Prostate gland (tissue), 2 donors: ENCODE results near the gene LMO7. TPM values are rescaled to one million over a fixed set of nuclear protein-coding genes. Genes with fewer than 3 reads are reported as not detected.
A peak's percentile ranks its signal among the peaks of the same experiment; 100 is the strongest.

Source experiments
- DNase-seq: peaks from one replicate; pipeline ENCODE4 v3.0.0-alpha.2; 2019; ENCODE audit warnings: low spot score
- H3K27ac ChIP-seq, 2 donors: fragments of 200-600 bp; sonication (generic); 2 replicates each; pipeline ENCODE4 v1.5.1; 2017 to 2019
- H3K27me3 ChIP-seq: fragments of 200-600 bp; sonication (generic); replicated peaks from 2 replicates; pipeline ENCODE4 v1.5.1; 2019; ENCODE audit not compliant: insufficient read depth
- H3K36me3 ChIP-seq, 2 donors: fragments of 200-600 bp; sonication (generic); 1 replicate in 1 of 2; 2 replicates in 1 of 2; pipeline versions ENCODE4 v1.5.1 to v1.8.1; 2017 to 2019
- H3K4me1 ChIP-seq: fragments of 200-600 bp; sonication (generic); replicated peaks from 2 replicates; pipeline ENCODE4 v1.5.1; 2019
- H3K4me3 ChIP-seq, 2 donors: fragments of 200-600 bp; sonication (generic); 2 replicates each; pipeline ENCODE4 v1.5.1; 2017 to 2019
- H3K9me3 ChIP-seq: fragments of 200-600 bp; sonication (generic); 2 replicates; pipeline ENCODE4 v1.5.1; 2017
- CTCF ChIP-seq, 4 experiments: fragments of 200-600 bp in 2 of 4; fragments of 450-650 bp in 2 of 4; sonication (generic) in 2 of 4; IDR thresholded peaks; 1 replicate in 3 of 4; 2 replicates in 1 of 4; pipeline ENCODE4 v1.5.1; 2016 to 2019; ENCODE audit warnings: antibody characterized with exemption in 4 of 4, mild to moderate bottlenecking in 2 of 4, moderate library complexity in 2 of 4
- POLR2A ChIP-seq: fragments of 450-650 bp; IDR thresholded peaks from one replicate; pipeline ENCODE4 v1.6.1; 2016; ENCODE audit warnings: antibody characterized with exemption, mild to moderate bottlenecking
- POLR2AphosphoS5 ChIP-seq: sonication (generic); formaldehyde crosslinking; IDR thresholded peaks from one replicate; pipeline ENCODE4 v1.6.1; 2017; ENCODE audit warnings: antibody characterized with exemption
- WGBS: methylation state at CpG from one replicate; pipeline ENCODE4 v1.1.5; 2018; 5-methylcytosine and 5-hydroxymethylcytosine counted together
- intact Hi-C: fragments of 100-400 bp; cut with DNase I; formaldehyde crosslinking; loops from one replicate; pipeline ENCODE4 v1.14.2; 2022
- total RNA-seq, 2 donors: library from RNA; depleted of rRNA; stranded (reverse); fragments of >200 nt; gene quantifications; one replicate each; pipeline ENCODE4 v1.1.0, GENCODE V29; 2016

LMO7 gene
- total RNA-seq, 2 donors from 2014 or later: 87.8 to 99.9 TPM

GRCh38 chr13:75620020-75620419 lies 16.1 kb upstream of the LMO7 start:
- H3K27ac ChIP-seq: no peak overlapping the region
- H3K4me1 ChIP-seq: no peaks in the 10 kb centered on the region
- no peaks in the 10 kb centered on the region for H3K36me3 ChIP-seq
- WGBS: 72% methylated on average over 1 of the region's 1 CpG
- TF ChIP-seq POLR2AphosphoS5: no peak
- no peak for TF ChIP-seq CTCF (IDR thresholded peaks at IDR 0.05)
- no peak for TF ChIP-seq POLR2A
- no peak for DNase-seq
- intact Hi-C loops: no loop called here
- no peak overlapping the region for H3K4me3 ChIP-seq
- no peaks in the 10 kb centered on the region for H3K27me3 ChIP-seq
- no peaks in the 10 kb centered on the region for H3K9me3 ChIP-seq

DNA sequence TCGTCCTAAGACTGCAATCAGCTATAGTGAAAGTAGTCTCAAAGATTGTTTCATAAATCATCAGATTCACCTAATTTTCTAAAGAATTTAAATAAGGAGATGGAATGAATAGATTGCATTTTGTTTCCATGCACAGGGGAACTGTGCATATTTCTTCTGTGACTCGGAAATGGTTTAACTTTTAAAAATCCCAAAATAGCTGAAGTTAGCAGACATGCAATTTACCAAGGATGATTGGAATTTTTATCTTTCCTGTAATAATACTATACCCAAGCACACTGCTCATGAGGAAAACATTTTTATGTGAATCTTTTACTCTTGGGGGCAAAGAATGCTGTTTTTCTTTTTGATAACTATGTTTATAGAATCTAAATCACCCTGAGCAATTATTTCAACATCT lies 15.0 kb upstream of the LMO7 start:
- Histone ChIP-seq H3K27me3 (no peaks in the 10 kb centered on the region), H3K4me1 (no peaks in the 10 kb centered on the region), H3K36me3 (no peaks in the 10 kb centered on the region), H3K9me3 (no peaks in the 10 kb centered on the region), H3K27ac (no peak overlapping the region), H3K4me3 (no peak overlapping the region)
- 63% methylated on average over 2 of the region's 2 CpGs for WGBS
- no peak for DNase-seq
- TF ChIP-seq CTCF (IDR thresholded peaks at IDR 0.05): no peak
- no peak for TF ChIP-seq POLR2A
- intact Hi-C loops: no loop called here

DNA sequence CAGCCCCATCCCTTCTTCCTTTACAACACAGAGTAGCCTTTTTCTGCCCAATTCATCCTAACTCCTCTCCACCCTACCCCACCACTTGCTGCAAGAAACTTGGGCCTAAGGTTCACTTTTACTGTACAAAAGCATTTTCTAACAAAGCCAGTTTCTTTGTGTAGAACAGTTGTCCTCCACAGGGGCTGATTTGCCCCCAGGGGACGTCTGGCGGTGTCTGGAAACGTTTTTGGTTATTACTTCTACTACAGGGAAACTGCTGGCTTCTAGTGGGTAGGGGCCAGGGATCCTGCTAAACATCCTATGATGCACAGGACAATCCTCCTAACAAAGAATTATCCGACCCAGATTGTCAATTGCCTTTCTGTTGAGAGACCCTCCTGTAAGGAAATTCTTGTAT lies 7.3 kb upstream of the LMO7 start:
- no peak overlapping the region for H3K27ac ChIP-seq
- TF ChIP-seq POLR2A (no peak), CTCF (IDR thresholded peaks at IDR 0.05) (no peak), POLR2AphosphoS5 (no peak)
- H3K4me3 ChIP-seq: no peak overlapping the region
- no peaks in the 10 kb centered on the region for H3K9me3 ChIP-seq
- no peaks in the 10 kb centered on the region for H3K4me1 ChIP-seq
- no peaks in the 10 kb centered on the region for H3K27me3 ChIP-seq
- H3K36me3 ChIP-seq: no peaks in the 10 kb centered on the region
- intact Hi-C loops: no loop called here
- DNase-seq: no peak
- WGBS: 81% methylated on average over 4 of the region's 4 CpGs

DNA sequence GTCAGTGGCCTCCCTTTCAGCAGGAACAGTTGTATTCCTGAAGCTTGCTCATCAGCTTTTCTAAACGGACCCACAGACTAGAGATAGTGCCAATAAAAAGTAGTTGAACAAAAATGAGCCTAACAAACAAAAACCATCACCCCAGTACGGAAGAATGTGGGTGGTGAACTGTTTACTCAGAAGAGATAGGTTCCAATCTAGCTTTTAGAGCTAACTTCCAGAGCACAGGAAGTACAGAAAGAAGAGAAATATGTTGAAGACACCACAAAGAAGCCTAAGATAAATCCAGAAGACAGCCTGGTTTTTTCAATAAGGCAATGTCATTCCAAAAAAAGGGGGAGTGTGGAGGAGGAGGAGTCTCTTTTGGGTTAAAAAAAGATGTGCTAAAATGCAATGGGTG lies 2.8 kb upstream of the LMO7 start:
- Histone ChIP-seq H3K4me3 (no peak overlapping the region), H3K36me3 (no peaks in the 10 kb centered on the region), H3K4me1 (no peaks in the 10 kb centered on the region), H3K27ac (no peak overlapping the region), H3K9me3 (no peaks in the 10 kb centered on the region), H3K27me3 (no peaks in the 10 kb centered on the region)
- intact Hi-C loops: no loop called here
- TF ChIP-seq POLR2AphosphoS5 (no peak), CTCF (IDR thresholded peaks at IDR 0.05) (no peak), POLR2A (no peak)
- no peak for DNase-seq
- 11% methylated on average over 2 of the region's 2 CpGs for WGBS

DNA sequence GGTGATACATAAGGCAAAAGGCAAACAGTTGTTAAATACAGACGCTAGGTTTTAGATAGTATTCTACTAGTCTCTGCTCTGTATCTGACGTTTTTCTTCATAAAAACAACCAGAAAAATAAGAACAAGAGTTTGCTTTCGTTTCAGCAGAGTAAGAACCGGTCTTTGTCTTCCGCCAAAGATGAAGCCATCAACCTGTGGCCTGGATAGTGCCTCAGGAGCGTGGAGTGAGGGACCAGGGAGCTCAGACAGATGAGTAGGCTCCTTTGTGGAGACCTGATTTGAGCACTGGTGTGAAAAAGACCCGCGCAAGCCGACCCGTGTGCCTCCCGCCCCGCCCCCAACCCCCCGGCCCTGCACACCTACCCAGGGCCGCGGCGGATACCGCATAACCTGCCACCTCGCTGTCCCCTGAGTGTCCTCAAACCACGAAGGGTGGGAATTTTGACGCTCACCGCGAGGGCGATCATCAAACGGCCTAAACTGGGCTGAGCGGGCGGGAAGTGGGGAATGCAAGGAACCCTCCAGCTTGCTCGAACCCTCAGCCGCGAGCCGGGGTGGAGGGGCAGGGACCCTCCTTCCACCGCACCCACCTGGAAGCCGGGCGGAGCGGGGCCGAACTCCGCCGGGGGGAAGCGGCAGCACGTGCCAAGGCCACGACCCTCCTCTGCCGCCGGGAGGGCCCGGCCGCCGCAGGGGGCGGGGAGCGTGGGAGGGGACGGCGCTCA lies 866 bp upstream of the LMO7 start:
- Histone ChIP-seq H3K27ac (peak overlapping the region; percentile 82 to 87), H3K4me1 (no peaks in the 10 kb centered on the region), H3K4me3 (peak overlapping the region; percentile 74 to 78), H3K36me3 (no peaks in the 10 kb centered on the region), H3K9me3 (no peaks in the 10 kb centered on the region), H3K27me3 (no peaks in the 10 kb centered on the region)
- TF ChIP-seq CTCF (IDR thresholded peaks at IDR 0.05) (no peak), POLR2AphosphoS5 (no peak), POLR2A (no peak)
- no peak for DNase-seq
- intact Hi-C loops: no loop called here
- 18% methylated on average over 36 of the region's 49 CpGs for WGBS
